Stimulated activated CD4-positive, alpha-beta T cell treated with anti-CD3 and anti-CD28 coated beads, Interleukin-1b, Interleukin-23, amount 100 ng/mL, for 48 hours (primary cell): ENCODE data around the gene SPOCK1.

Source experiments
- DNase-seq: peaks from one replicate; pipeline ENCODE4 v3.0.0-alpha.2; 2020

SPOCK1 gene

GRCh38 chr5:137439645-137440044, 59.5 kb downstream of the SPOCK1 start:
- no peak for DNase-seq

- DNase-seq: no peak
Observed at GRCh38 chr5:137438932-137439331, 60.2 kb downstream of the SPOCK1 start.

GRCh38 chr5:137437774-137438173, 61.4 kb downstream of the SPOCK1 start:
- no peak for DNase-seq

GRCh38 chr5:137433539-137433938, 65.6 kb downstream of the SPOCK1 start:
- no peak for DNase-seq

GRCh38 chr5:137432376-137432775, 66.8 kb downstream of the SPOCK1 start:
- DNase-seq: no peak

DNA sequence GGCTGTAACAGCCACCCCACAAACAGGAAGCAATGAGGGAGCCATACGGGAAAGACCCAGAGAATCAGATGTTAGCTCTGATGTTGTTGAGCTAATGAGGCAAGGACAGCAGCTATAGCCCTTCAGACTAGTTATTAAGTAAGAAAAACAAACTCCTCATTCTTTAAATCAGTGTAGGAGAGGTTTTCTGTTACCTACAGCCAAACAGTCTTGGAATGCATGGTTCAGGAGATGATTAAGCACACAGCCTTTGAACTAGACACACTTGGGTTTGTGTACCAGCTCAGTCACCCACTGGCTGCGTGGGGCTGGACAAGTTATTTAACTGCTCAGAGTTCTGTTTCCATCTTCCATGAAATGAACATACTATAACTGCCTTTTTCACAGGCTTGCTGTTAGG, 68.1 kb downstream of the SPOCK1 start:
- DNase-seq: no peak

DNA sequence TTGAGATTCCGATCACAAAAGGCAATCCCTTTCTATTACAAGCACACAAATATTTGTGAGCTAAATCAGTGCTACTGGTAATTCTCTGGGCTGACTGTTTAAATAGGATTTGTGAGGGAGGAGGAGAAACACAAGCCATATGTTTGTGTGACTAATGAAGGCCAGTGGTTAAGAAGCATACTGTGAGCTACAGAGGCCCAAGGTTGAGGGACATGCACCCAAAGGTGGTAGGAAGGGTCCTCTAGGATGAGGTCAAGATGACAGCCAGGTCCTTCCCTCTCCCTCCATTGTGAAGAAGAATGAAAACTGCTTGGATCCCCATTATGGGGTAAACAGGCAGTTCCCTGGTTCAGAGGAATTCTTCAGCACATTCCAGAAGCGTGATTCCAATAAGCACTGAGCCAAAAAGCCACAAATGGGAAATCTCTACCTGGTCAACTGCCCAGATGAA, 83.9 kb downstream of the SPOCK1 start:
- DNase-seq: no peak

DNA sequence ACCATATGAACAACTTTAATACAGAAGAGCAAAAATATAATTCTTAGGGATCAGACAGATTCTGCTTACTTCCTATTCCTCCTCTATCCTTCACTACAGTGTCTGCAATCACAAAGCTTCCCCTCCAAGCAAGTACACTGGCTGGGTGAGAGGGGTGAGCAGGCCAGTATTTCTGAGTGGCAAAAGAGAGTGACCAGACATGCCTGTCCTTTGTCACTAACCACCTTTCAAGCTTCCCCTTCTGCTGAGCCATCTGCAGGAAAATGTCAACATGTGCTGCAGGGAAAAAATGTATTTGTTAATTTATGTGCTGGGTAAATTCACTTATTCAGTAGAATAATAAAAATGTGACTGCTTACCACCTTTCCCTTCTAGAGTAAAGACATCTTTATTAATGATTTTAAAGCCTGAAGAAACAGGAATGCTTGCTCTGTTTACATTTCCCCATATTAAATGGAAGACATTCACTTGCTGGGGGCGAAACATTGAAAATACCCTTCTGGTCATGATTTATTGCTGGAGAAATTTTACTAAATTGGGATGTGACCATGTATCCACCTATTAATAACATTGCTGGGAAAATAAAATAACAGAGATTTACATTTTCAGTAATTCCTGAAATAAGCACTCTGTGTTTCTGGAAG, 84.9 kb downstream of the SPOCK1 start:
- DNase-seq: no peak

- DNase-seq: no peak
Observed at GRCh38 chr5:137412136-137412535, 87.0 kb downstream of the SPOCK1 start.

GRCh38 chr5:137410234-137411010, 88.7 kb downstream of the SPOCK1 start:
- no peak for DNase-seq

GRCh38 chr5:137409736-137410135, 89.4 kb downstream of the SPOCK1 start:
- DNase-seq: no peak

GRCh38 chr5:137407090-137407489, 92.0 kb downstream of the SPOCK1 start:
- no peak for DNase-seq

DNA sequence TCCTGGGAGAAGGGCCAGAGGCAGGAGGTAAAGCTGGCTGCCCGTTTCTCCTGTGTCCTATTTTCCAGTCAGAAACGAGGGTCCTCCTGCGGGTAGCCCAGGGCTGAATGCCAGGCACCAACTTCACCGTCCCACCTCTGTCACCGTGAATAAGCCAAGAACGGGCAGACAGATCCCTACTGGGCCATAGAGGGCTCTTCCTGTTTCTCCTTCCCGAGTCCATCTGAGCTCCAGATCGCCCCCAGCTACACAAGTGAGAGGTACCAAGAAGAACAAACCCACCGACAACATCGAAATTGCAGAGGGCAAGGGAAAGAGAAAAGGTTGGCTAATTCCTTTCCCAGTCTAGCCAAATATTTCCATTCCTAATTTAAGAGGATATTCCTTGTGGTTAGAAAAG, 93.7 kb downstream of the SPOCK1 start:
- no peak for DNase-seq

DNA sequence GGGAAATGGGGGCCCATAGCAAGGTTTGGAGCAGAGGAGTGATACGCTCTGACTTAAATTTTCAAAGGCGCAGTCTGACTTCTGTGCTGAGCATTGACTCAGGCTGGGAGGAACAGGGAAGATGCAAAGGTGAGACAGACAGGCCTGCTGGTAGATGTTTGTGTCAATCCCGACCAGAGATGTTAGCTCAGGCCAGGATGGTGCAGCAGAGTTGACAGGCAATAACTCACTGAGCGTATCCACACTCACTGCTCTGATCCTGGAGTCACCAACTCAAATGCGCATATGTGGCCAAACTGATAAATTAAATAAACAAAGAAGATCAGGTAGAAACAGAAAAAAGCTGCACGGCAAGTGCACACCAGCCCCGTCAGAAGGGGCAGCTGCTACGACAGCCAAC, 95.3 kb downstream of the SPOCK1 start:
- DNase-seq: no peak

DNA sequence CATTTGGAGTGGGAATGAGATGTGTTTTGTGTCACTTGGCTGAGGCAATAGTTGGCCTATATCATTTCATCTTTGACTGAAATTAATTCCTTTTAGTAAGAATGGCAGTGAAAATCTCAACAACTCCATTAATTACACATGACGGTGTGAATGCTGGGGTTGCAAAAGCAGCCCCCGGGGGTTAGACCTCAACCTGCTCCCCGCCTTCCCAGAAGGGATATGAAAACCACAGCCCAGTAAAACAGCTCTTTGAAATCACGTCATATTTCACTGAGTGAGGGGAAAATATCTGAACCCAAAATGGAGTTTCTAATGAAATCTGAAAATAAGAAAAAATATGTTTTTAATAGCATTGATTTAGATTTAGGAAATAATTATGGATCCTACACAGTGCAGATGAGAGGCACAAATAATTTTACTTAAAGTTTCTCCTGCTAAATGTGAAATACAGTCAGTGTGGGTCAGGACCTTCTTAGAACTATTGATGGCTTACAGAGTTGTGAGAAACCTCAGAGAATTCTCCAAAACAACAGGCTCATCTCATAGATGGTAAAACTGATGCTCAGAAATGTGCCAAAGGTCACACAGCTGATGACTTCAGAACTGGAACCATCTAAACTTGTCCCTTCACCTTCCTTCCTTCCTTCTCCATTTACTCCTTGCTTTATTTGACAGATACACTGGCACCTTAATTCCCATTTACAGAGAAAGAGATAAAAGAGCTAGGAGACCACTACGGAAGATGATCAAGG, 96.5 kb downstream of the SPOCK1 start:
- no peak for DNase-seq

GRCh38 chr5:137401946-137402345, 97.2 kb downstream of the SPOCK1 start:
- DNase-seq: no peak

GRCh38 chr5:137400571-137400970, 98.6 kb downstream of the SPOCK1 start:
- DNase-seq: no peak

- DNase-seq: no peak
Observed at GRCh38 chr5:137399911-137400310, 99.2 kb downstream of the SPOCK1 start.

GRCh38 chr5:137398751-137399150, 100.4 kb downstream of the SPOCK1 start:
- no peak for DNase-seq

- no peak for DNase-seq
Observed at GRCh38 chr5:137398154-137398553, 101.0 kb downstream of the SPOCK1 start.

DNA sequence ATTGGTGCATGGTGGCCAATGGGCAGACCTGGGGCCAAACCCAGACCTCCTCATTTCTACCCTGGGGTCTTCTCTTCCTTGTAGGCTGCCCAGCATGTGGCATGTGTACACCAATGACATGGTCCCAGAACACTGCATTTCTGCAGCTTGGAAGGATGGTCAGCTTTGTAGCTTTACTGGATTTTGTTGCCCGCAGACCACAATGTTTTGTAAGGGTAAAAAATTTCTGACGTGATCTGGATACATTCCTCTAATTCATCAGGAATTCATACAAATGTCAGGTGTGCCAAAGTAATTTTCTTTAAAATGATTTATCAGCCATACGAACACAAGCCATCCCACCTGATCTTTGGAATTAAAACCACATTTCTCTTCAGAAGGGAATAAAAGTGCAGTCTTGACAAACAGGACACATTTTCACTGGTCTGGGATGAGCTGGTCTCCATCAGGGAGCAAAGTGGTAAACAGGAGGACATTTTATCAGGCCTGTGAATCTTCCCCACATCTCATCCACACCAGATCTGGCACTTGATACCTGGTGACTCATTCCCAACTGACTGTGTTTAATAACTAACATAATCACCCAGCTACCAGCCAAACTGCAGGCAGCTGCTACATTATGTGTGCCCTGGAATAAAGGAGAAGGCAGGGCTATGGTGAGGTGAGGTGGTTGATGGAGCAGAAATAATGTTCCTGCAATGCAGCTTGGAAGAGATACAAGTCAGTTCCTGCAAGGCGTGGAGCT, 103.9 kb downstream of the SPOCK1 start:
- no peak for DNase-seq

GRCh38 chr5:137394380-137394779, 104.7 kb downstream of the SPOCK1 start:
- DNase-seq: no peak
